Inflammatory macrophage treated with lipopolysaccharide for 4 hours (primary cell): ENCODE measurements around the gene ZNF148.
"Not testable (repeated sequence)": the region's sequence is repeated elsewhere in the genome, so short reads cannot be mapped to it uniquely, and the experiment has no call there.

Source experiments
- DNase-seq: peaks from one replicate; pipeline ENCODE4 v3.0.0-alpha.2; 2020

Gene ZNF148

GRCh38 chr3:125367403-125368230 is 7.5 kb downstream of the ZNF148 start:
- DNase-seq: no peak

GRCh38 chr3:125366132-125366531 is 9.0 kb downstream of the ZNF148 start:
- no peak for DNase-seq

GRCh38 chr3:125359700-125360099 is 15.4 kb downstream of the ZNF148 start:
- no peak for DNase-seq

GRCh38 chr3:125358923-125359322 is 16.2 kb downstream of the ZNF148 start:
- no peak for DNase-seq

GRCh38 chr3:125357837-125358236 is 17.3 kb downstream of the ZNF148 start:
- DNase-seq: no peak

- peak; percentile 28 for DNase-seq
These were observed 18.0 kb downstream of the ZNF148 start for GRCh38 chr3:125357032-125357658.

GRCh38 chr3:125356140-125357026 is 18.7 kb downstream of the ZNF148 start:
- DNase-seq: no peak

- no peak for DNase-seq
These were observed 21.5 kb downstream of the ZNF148 start for GRCh38 chr3:125353659-125354058.

- DNase-seq: no peak
These were observed 22.0 kb downstream of the ZNF148 start for GRCh38 chr3:125353128-125353527.

- DNase-seq: peak; percentile 29
These were observed 23.2 kb downstream of the ZNF148 start for GRCh38 chr3:125351814-125352456.

GRCh38 chr3:125351152-125351551 is 24.0 kb downstream of the ZNF148 start:
- DNase-seq: no peak

GRCh38 chr3:125350597-125350996 is 24.5 kb downstream of the ZNF148 start:
- no peak for DNase-seq

- DNase-seq: no peak
These were observed 25.5 kb downstream of the ZNF148 start for GRCh38 chr3:125349556-125350165.

- DNase-seq: no peak
These were observed 26.1 kb downstream of the ZNF148 start for GRCh38 chr3:125349055-125349454.

- DNase-seq: not testable (repeated sequence)
These were observed 31.8 kb downstream of the ZNF148 start for GRCh38 chr3:125343367-125343766.

- DNase-seq: no peak
These were observed 35.0 kb downstream of the ZNF148 start for GRCh38 chr3:125340121-125340520.

GRCh38 chr3:125337506-125337905 is 37.6 kb downstream of the ZNF148 start:
- no peak for DNase-seq

GRCh38 chr3:125334675-125335560 is 40.2 kb downstream of the ZNF148 start:
- no peak for DNase-seq

- DNase-seq: no peak
These were observed 42.6 kb downstream of the ZNF148 start for GRCh38 chr3:125332504-125332903.

- DNase-seq: no peak
These were observed 43.9 kb downstream of the ZNF148 start for GRCh38 chr3:125331243-125331642.

GRCh38 chr3:125326957-125327356 is 48.2 kb downstream of the ZNF148 start:
- DNase-seq: no peak
